CMK (cell line): ENCODE data around the gene FTHL17.

ENCODE experiments used
- DNase-seq: peaks from one replicate; pipeline ENCODE4 v3.0.0-alpha.2; 2010; ENCODE audit warnings: low read depth

Gene FTHL17

GRCh38 chrX:31038575-31039326 is 33.1 kb downstream of the FTHL17 start:
- no peak for DNase-seq

- DNase-seq: no peak
Measured at GRCh38 chrX:31036895-31037294, 34.9 kb downstream of the FTHL17 start.

- no peak for DNase-seq
Measured at GRCh38 chrX:31027351-31027750, 44.5 kb downstream of the FTHL17 start.

GRCh38 chrX:31024866-31025265 is 47.0 kb downstream of the FTHL17 start:
- DNase-seq: no peak

DNA sequence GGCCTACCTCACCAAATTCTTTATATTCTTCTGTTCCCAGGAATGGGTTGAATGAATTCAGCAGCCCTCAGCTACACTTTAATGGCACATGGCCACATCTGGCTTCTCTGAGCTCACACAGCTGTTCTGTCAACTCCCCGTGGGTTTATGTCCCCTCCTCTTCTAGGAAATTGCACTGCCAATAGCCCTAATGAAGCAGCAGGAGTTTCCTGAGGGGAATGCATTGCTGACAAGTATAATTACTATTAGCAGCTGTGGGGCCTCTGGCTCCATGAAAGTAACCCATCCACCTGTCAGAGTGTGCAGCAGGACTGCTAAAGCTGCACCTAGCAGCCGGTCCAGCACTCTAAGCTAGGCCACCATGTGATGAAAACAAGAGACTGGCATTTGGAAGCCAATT is 50.3 kb downstream of the FTHL17 start:
- DNase-seq: no peak
